DMS79 (cell line): Measurements from ENCODE around the gene URI1.
"Not testable (repeated sequence)": the region's sequence is repeated elsewhere in the genome, so short reads cannot be mapped to it uniquely, and the experiment has no call there.

Source experiments
- DNase-seq: peaks from one replicate; lab custom pipeline; 2025; lab: John Stamatoyannopoulos, UW

The URI1 gene

GRCh38 chr19:30026933-30027332, 84.9 kb downstream of the URI1 start:
- no peak for DNase-seq

- DNase-seq, result no peak
Measured at GRCh38 chr19:30028118-30028991, 86.3 kb downstream of the URI1 start.

- no peak for DNase-seq
Measured at GRCh38 chr19:30028992-30029343, 86.9 kb downstream of the URI1 start.

- no peak for DNase-seq
Measured at GRCh38 chr19:30029721-30030510, 87.9 kb downstream of the URI1 start.

GRCh38 chr19:30034321-30034720, 92.3 kb downstream of the URI1 start:
- no peak for DNase-seq

GRCh38 chr19:30036154-30037129, 94.4 kb downstream of the URI1 start:
- DNase-seq, result no peak

- DNase-seq, result no peak
Measured at GRCh38 chr19:30037835-30038234, 95.8 kb downstream of the URI1 start.

- not testable (repeated sequence) for DNase-seq
Measured at GRCh38 chr19:30041931-30042330, 99.9 kb downstream of the URI1 start.

- not testable (repeated sequence) for DNase-seq
Measured at GRCh38 chr19:30043008-30043407, 101.0 kb downstream of the URI1 start.

GRCh38 chr19:30044273-30045248, 102.5 kb downstream of the URI1 start:
- peak; percentile 78 for DNase-seq

- DNase-seq, result peak; percentile 77
Measured at GRCh38 chr19:30046522-30046921, 104.5 kb downstream of the URI1 start.

- peak; percentile 51 for DNase-seq
Measured at GRCh38 chr19:30047432-30047831, 105.4 kb downstream of the URI1 start.

GRCh38 chr19:30049226-30049625, 107.2 kb downstream of the URI1 start:
- no peak for DNase-seq

- no peak for DNase-seq
Measured at GRCh38 chr19:30049846-30050667, 108.0 kb downstream of the URI1 start.

GRCh38 chr19:30052122-30053075, 110.4 kb downstream of the URI1 start:
- DNase-seq, result no peak

- no peak for DNase-seq
Measured at GRCh38 chr19:30053558-30053957, 111.5 kb downstream of the URI1 start.

- DNase-seq, result no peak
Measured at GRCh38 chr19:30054210-30054609, 112.2 kb downstream of the URI1 start.

- DNase-seq, result no peak
Measured at GRCh38 chr19:30056580-30056979, 114.5 kb downstream of the URI1 start.
